Lung (tissue), 12 donors: Measurements from ENCODE around the gene SLC41A3. TPM values are rescaled to one million over a fixed set of nuclear protein-coding genes. Genes with fewer than 3 reads are reported as not detected.

Experiments used
- ATAC-seq: fragments of 200-7000 bp; cut with Tn5 transposase; one replicate; pipeline ENCODE4 v1.9.1; 2020; ENCODE audit warnings: moderate number of reproducible peaks; ENCODE audit not compliant: insufficient read depth, low FRiP score
- DNase-seq, 3 donors: peaks; one replicate each; pipeline ENCODE4 v3.0.0-alpha.2; 2013 to 2017
- H3K27ac ChIP-seq, 2 donors: one replicate each; pipeline ENCODE4 v1.5.1; 2013; ENCODE audit warnings: mild to moderate bottlenecking in 2 of 2, moderate library complexity in 2 of 2, control low read depth in 1 of 2, inconsistent platforms in 1 of 2, low read depth in 1 of 2, low read length in 1 of 2
- H3K27me3 ChIP-seq, 3 donors: one replicate each; pipeline ENCODE4 v1.5.1; 2013; ENCODE audit warnings: low read length in 2 of 3; ENCODE audit not compliant: control insufficient read depth in 3 of 3, insufficient read depth in 3 of 3
- H3K36me3 ChIP-seq, 4 donors: one replicate each; pipeline ENCODE4 v1.5.1; 2013; ENCODE audit warnings: low read length in 4 of 4, mild to moderate bottlenecking in 1 of 4, moderate library complexity in 1 of 4; ENCODE audit not compliant: control insufficient read depth in 4 of 4, insufficient read depth in 4 of 4
- H3K4me1 ChIP-seq, 5 donors: one replicate each; pipeline ENCODE4 v1.5.1; 2013; ENCODE audit warnings: low read length in 5 of 5, mild to moderate bottlenecking in 2 of 5, moderate library complexity in 1 of 5; ENCODE audit not compliant: control insufficient read depth in 5 of 5, insufficient read depth in 5 of 5
- H3K4me3 ChIP-seq: one replicate; pipeline ENCODE4 v1.5.1; 2013; ENCODE audit warnings: mild to moderate bottlenecking, control low read depth, moderate library complexity
- H3K9ac ChIP-seq, 2 donors: one replicate each; pipeline ENCODE4 v1.5.1; 2013; ENCODE audit warnings: low read length in 2 of 2, control low read depth in 1 of 2; ENCODE audit not compliant: insufficient read depth in 1 of 2
- H3K9me3 ChIP-seq, 4 donors: one replicate each; pipeline ENCODE4 v1.5.1; 2013; ENCODE audit warnings: low read length in 3 of 4, mild to moderate bottlenecking in 1 of 4, moderate library complexity in 1 of 4; ENCODE audit not compliant: control insufficient read depth in 4 of 4, insufficient read depth in 3 of 4
- CTCF ChIP-seq: IDR thresholded peaks from 2 replicates; pipeline ENCODE4 v1.5.1; 2012; ENCODE audit warnings: mild to moderate bottlenecking; ENCODE audit errors: control extremely low read depth, extremely low read depth
- WGBS, 2 donors: extraction: QIAGEN DNeasy Blood & Tissue Kit; methylation state at CpG; one replicate each; pipeline ENCODE4 v1.1.7; 2013; 5-methylcytosine and 5-hydroxymethylcytosine counted together
- polyA plus RNA-seq, 2 donors: library from polyadenylated mRNA; stranded (reverse); fragments of 200-250 nt; gene quantifications; one replicate each; pipeline ENCODE4 v1.2.1, GENCODE V29; 2013
- total RNA-seq, 2 donors: library from RNA; depleted of rRNA in 1 of 2; stranded (reverse); fragments of >200 nt in 1 of 2; gene quantifications; one replicate each; pipeline ENCODE4 v1.2.1, GENCODE V29; 2014 to 2021
- donor health status: control.
- donor health status: control.
- donor health status: Bipolar disorder and iron deficiency.
- donor health status: healthy.
- donor health status: DM: yes; HTN: yes; CAD: no.

The SLC41A3 gene
- total and polyA plus RNA-seq, 4 donors = 16.9 to 50.2 (median 34.8) TPM

- H3K4me3 ChIP-seq = no peak overlapping the region
- no peak overlapping the region for H3K9ac ChIP-seq
- no peak for DNase-seq
- H3K4me1 ChIP-seq = peaks cover 0 to 3% (median 0%) of the 10 kb centered on the region in 5 donors
- no peaks in the 10 kb centered on the region for H3K27me3 ChIP-seq
- H3K9me3 ChIP-seq = peaks cover 0 to 11% (median 4%) of the 10 kb centered on the region in 4 donors
- ATAC-seq = no peak
- H3K27ac ChIP-seq = no peak overlapping the region
- no peak for TF ChIP-seq CTCF
- peaks cover 0 to 30% (median 21%) of the 10 kb centered on the region in 4 donors for H3K36me3 ChIP-seq
Measured at GRCh38 chr3:126029241-126029640, 54.7 kb downstream of the SLC41A3 start.

DNA sequence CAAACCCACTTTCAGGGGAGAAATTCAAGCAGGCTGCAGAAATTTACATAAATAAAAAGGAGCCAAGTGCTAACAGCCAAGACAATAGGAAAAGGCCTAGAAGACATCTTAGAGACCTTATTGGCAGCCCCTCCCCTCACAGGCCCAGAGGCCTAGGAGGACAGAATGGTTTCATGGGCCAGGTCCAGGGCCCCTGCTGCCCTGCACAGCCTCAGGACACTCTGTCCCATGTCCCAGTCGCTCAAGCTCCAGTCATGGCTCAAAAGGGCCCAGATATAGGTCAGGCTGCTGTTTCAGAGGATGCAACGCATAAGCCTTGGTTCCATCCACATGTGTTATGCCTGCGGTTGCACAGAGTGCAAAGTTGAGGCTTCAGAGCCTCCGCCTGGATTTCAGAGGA lies 55.8 kb downstream of the SLC41A3 start:
- ATAC-seq (no peak), DNase-seq (no peak)
- Histone ChIP-seq H3K27ac (no peak overlapping the region), H3K4me1 (peaks cover 0 to 1% (median 0%) of the 10 kb centered on the region in 5 donors), H3K9ac (no peak overlapping the region), H3K4me3 (no peak overlapping the region), H3K36me3 (peaks cover 0 to 36% (median 21%) of the 10 kb centered on the region in 4 donors), H3K9me3 (peaks cover 0 to 11% (median 4%) of the 10 kb centered on the region in 4 donors), H3K27me3 (no peaks in the 10 kb centered on the region)
- WGBS, 2 donors = 97 to 98% methylated on average over 4 of the region's 4 CpGs
- no peak for TF ChIP-seq CTCF

DNA sequence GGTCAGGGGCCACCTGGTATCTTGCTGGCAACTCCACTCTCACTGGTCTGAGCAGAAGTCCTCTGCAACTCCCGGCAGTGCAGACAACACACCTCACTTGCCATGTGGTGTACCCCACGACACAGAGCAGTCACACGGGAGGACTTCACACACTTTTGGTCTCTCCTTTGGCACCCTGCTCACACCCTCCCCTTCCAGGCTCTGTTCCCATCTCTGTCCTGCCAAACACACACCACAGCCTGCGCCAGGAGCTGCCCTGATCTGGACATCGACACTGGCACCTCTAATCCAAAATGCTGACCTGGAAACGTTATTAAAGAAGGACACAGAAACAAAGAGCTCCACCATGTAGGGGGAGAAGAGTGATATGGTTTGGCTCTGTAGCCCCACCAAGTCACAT lies 57.2 kb downstream of the SLC41A3 start:
- Histone ChIP-seq H3K4me1 (no peaks in the 10 kb centered on the region), H3K9me3 (peaks cover 0 to 11% (median 4%) of the 10 kb centered on the region in 4 donors), H3K27ac (no peak overlapping the region), H3K4me3 (no peak overlapping the region), H3K9ac (no peak overlapping the region), H3K27me3 (no peaks in the 10 kb centered on the region), H3K36me3 (peaks cover 0 to 31% (median 23%) of the 10 kb centered on the region in 4 donors)
- no peak for DNase-seq
- TF ChIP-seq CTCF = no peak
- 76 to 87% methylated on average over 6 of the region's 6 CpGs for WGBS, 2 donors
- no peak for ATAC-seq

DNA sequence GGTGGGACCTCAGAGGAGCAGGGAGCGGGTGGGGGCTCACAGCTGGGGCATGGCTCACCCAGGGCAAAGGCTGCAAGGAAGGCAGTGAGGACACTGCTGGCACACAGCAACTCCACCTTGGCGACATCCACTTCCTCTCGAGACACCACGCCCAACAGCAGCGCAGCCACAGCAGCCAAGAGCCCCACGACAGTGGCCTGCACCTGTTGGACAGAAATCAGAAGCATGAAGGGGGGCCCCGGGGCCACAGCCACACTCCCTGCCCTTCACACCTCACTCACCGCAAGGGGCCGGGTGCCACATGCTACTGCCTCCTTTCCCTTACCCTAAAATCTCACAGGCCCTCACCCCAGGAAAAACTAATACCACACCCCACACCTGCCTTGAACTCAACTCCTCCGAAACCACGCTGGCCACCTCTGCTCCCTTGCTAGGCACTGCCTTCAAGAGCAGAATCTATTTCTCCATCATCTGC lies 57.6 kb downstream of the SLC41A3 start:
- no peak for TF ChIP-seq CTCF
- Histone ChIP-seq H3K4me3 (no peak overlapping the region), H3K4me1 (no peaks in the 10 kb centered on the region), H3K9me3 (peaks cover 0 to 11% (median 4%) of the 10 kb centered on the region in 4 donors), H3K27ac (no peak overlapping the region), H3K27me3 (no peaks in the 10 kb centered on the region), H3K9ac (no peak overlapping the region), H3K36me3 (peaks cover 0 to 30% (median 23%) of the 10 kb centered on the region in 4 donors)
- 89 to 91% methylated on average over 11 of the region's 11 CpGs for WGBS, 2 donors
- ATAC-seq (no peak), DNase-seq (no peak)
